Coronary artery (tissue), 2 donors: ENCODE measurements around the gene FBXW10B.
"Not testable (repeated sequence)": the region's sequence is repeated elsewhere in the genome, so short reads cannot be mapped to it uniquely, and the experiment has no call there.

Source experiments
- DNase-seq: peaks from one replicate; pipeline ENCODE4 v3.0.0-alpha.2; 2017; ENCODE audit warnings: low spot score
- H3K27ac ChIP-seq, 2 donors: fragments of 200-600 bp; sonication (generic); one replicate each; pipeline ENCODE4 v1.5.1; 2016 to 2019
- H3K4me3 ChIP-seq: fragments of 200-600 bp; sonication (generic); 2 replicates; pipeline ENCODE4 v1.5.1; 2016; ENCODE audit warnings: mild to moderate bottlenecking, moderate library complexity
- TF ChIP-seq, protein P1 (sequence below): fragments of 200-600 bp; sonication (generic); IDR thresholded peaks from one replicate; pipeline ENCODE4 v1.5.1; 2019; ENCODE audit warnings: antibody characterized with exemption

The FBXW10B gene

DNA sequence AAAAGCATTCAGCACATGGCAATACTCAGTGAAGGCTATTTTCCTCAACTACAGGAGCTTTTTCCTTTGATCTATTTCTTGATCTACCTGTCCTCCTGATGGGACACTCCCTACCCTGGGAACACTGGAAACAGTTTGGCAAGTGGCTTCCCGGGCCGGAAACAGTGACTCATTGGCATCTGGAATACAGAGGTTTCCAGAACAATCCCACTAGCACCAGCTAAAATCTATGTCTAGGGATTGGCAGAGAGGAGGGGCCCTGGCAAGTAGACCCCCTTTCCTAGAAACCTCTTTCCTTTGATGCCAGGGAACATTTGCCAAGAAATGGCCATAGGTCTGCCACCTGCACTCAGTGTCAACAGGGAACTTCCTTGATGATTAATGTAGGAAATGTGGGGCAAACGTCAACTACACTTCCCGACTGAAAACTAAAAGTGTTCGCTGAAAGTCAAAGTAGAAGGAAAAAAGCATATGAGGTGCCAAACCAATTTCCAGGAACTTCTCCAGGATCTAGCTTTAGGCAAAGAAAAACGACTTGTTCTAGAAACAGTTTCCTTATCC lies 30.4 kb upstream of the FBXW10B start:
- H3K27ac ChIP-seq: peak overlapping the region; percentile 32 to 67
- TF ChIP-seq, protein P1, sequence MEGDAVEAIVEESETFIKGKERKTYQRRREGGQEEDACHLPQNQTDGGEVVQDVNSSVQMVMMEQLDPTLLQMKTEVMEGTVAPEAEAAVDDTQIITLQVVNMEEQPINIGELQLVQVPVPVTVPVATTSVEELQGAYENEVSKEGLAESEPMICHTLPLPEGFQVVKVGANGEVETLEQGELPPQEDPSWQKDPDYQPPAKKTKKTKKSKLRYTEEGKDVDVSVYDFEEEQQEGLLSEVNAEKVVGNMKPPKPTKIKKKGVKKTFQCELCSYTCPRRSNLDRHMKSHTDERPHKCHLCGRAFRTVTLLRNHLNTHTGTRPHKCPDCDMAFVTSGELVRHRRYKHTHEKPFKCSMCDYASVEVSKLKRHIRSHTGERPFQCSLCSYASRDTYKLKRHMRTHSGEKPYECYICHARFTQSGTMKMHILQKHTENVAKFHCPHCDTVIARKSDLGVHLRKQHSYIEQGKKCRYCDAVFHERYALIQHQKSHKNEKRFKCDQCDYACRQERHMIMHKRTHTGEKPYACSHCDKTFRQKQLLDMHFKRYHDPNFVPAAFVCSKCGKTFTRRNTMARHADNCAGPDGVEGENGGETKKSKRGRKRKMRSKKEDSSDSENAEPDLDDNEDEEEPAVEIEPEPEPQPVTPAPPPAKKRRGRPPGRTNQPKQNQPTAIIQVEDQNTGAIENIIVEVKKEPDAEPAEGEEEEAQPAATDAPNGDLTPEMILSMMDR: no peak
- peak overlapping the region; percentile 74 for H3K4me3 ChIP-seq
- DNase-seq: peak; percentile 79

GRCh38 chr17:15648386-15648785 lies 28.9 kb upstream of the FBXW10B start:
- Histone ChIP-seq H3K27ac (no peak overlapping the region), H3K4me3 (no peak overlapping the region)
- no peak for DNase-seq
- TF ChIP-seq, protein P1: no peak

- not testable (repeated sequence) for DNase-seq, H3K4me3 ChIP-seq
- H3K27ac ChIP-seq: peak overlapping the region in 1 of 2 donors; percentile 25
Observed at GRCh38 chr17:15645942-15646312, 26.4 kb upstream of the FBXW10B start.

DNA sequence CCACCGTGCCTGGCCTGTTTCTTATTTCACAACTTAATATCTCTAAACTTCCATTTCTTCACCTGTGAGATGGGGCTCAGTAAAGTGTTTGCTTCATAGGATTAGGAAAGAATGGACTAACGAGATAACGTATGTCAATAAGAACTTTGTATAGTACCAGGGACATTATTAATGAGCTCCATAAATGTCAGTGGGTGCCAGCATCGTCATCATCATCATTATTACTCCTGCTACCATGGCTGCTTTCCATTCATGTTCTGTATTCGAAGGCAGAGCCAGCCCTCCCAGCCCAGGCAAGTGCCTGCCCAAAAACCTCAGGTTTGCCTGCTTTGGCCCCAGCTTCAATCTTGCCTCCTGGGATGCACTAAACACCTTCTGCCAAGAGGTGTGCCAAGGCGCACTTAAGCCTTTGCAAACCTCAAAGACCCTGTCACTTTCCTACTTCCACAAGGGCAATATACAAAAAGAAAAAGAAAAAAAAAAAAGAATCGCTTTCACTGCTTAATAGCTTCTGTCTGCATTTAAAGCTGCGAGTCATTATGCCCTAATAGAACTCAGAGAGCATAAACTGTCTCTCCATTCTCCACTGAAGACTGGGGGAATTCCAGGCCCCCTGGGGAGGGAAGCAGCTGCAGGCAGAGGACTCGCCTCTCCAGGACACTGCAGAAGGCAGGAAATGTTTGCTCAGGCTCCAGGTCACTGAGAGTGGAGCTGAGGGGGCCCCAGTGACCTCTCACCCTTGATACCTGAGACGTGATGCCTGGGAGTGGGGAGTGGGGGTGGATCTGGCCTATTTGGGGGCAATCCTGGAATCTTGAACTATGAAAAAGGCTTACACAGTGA lies 25.8 kb upstream of the FBXW10B start:
- H3K27ac ChIP-seq: peak overlapping the region in 1 of 2 donors; percentile 25
- H3K4me3 ChIP-seq, DNase-seq: not testable (repeated sequence)

GRCh38 chr17:15642505-15643251 lies 23.2 kb upstream of the FBXW10B start:
- DNase-seq, H3K4me3 ChIP-seq: not testable (repeated sequence)
- H3K27ac ChIP-seq: peak overlapping the region in 1 of 2 donors; percentile 54

DNA sequence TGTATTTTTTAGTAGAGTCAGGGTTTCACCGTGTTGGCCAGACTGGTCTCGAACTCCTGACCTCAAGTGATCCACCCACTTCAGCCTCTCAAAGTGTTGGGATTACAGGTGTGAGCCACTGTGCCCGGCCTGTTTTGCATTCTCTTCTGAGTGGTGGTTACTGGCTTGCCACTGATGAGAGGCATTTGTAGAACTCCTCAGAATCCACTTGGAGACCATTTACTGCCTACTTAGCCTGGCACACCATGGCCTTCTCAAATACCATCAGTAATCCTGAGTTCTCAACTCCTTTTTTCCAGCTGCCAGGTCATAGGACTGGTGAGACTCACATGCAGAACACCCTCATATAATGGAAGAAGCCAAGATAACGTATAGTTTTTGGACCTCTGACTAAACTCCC lies 22.5 kb upstream of the FBXW10B start:
- not testable (repeated sequence) for DNase-seq, H3K4me3 ChIP-seq
- H3K27ac ChIP-seq: peak overlapping the region in 1 of 2 donors; percentile 3

GRCh38 chr17:15630930-15631453 lies 11.5 kb upstream of the FBXW10B start:
- H3K27ac ChIP-seq, H3K4me3 ChIP-seq, DNase-seq: not testable (repeated sequence)

DNA sequence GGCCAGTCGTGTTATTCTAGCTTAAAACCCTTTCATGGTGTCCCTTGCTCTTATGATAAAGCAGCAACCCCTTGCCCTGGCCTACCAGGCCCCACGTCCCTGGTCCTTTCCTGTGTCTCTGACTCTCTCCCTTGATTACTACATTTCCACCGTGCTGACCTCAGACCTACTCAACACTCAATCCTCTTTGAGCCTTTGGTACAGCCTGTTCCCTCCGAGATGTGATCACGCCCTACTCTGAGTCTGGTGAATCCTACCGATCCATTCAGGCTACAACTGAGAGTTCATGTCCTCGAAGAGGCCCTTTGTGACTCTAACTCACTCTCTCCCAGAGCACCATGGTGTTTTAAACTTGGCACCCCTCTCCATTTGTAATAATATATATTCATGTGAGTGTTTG lies 10.5 kb upstream of the FBXW10B start:
- not testable (repeated sequence) for H3K4me3 ChIP-seq, DNase-seq, H3K27ac ChIP-seq

DNA sequence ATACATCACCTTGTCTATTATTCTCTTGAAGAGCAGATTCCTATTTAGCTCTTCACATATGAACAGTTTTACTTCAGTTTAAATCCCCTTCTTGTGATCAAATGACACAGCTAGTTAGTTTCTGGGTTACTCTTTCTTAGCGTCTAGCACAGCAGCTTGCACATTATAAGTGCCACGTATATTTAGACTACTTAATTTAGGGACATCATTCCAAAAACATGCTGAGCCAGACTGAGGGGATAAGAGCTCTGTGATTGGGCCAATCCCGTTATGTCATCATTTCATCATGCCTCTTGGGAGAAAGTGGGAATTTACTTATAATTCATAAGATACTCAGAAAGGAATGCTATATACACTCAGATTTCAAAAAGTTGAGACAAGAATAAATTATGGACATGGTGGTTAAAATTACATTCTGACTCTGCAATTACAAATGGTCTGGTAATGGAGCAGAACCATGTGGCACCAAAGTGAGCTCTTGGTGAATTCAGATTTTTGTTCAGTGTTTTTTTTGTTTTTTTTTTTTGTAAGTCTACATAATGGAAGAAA lies 4.2 kb upstream of the FBXW10B start:
- DNase-seq, H3K4me3 ChIP-seq, H3K27ac ChIP-seq: not testable (repeated sequence)

DNA sequence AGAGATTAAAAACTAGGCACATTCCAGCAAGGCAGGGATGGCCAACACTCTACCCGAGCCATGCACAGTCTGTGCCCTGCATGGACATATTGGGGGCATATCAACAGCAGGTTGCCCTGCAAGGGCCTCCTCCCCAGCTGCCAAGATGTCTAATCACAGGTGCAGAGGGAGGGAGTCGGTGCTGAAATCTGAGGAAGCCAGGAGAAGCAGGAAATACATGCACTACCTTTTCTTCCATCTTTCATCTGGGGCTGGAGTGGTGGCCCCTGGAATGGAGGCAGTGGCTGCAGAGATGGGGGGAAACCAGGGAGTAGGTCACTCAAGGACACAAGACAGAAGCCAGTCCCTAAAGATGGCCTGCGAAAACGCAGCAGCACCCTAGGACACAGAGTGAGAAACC lies 3.8 kb upstream of the FBXW10B start:
- not testable (repeated sequence) for H3K4me3 ChIP-seq, H3K27ac ChIP-seq, DNase-seq

DNA sequence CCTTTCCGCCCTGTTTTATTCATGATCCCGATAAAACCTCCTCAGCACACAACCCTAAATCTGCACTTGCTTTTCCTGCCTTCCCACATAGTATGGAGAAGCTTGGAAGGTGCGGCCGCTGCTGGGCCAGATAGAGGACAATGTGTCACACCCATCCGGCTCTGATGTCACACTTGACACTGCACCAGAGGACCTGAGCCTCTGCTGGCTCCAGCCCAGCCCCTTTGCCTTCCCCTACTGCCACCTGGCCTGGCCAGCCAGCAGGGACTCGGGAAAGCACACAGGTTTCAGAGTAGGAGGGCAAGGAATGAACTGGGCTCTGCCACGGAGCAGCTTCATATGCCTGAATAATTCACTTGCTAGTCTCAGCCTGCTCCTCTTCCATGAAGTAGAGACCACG lies 2.6 kb upstream of the FBXW10B start:
- H3K4me3 ChIP-seq, DNase-seq, H3K27ac ChIP-seq: not testable (repeated sequence)

GRCh38 chr17:15616828-15617227 lies 2.7 kb downstream of the FBXW10B start:
- H3K27ac ChIP-seq, DNase-seq, H3K4me3 ChIP-seq: not testable (repeated sequence)

DNA sequence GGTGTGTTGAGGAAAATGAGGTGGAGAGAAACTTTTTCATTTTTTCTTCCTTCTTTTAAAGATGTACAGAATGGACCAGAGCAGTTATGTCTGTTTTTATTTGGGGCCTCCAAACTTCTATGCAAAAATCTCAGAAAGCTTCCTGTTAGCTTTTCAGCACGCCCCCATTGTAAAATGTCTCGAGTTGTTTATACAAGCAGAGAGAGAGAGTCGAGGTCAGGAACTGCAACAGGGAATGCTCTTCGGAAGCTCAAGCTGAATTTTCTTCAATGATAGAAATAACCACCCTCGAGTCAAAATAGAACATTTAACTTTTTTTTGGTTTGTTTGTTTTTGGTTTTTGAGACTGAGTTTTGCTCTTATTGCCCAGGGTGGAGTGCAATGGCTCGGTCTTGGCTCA lies 3.7 kb downstream of the FBXW10B start:
- H3K4me3 ChIP-seq, H3K27ac ChIP-seq, DNase-seq: not testable (repeated sequence)

- H3K4me3 ChIP-seq, DNase-seq, H3K27ac ChIP-seq: not testable (repeated sequence)
Observed at GRCh38 chr17:15613111-15613510, 6.4 kb downstream of the FBXW10B start.

DNA sequence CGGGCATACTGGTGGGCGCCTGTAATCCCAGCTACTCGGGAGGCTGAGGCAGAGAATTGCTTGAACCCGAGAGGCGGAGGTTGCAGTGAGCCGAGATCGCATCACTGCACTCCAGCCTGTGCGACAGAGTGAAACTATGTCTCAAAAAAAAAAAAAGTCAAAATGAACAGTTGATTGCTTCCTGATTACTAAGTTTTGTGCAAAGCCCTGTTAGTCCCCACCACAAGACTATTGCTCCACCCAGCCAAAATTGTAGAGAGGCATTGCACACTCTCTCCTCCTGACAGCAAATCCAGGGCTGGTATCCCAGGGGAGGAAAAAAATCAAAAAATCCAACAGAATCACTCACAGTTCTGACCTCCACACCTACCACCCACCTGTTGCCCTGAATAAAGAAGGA lies 26.5 kb downstream of the FBXW10B start:
- not testable (repeated sequence) for DNase-seq, H3K4me3 ChIP-seq, H3K27ac ChIP-seq

DNA sequence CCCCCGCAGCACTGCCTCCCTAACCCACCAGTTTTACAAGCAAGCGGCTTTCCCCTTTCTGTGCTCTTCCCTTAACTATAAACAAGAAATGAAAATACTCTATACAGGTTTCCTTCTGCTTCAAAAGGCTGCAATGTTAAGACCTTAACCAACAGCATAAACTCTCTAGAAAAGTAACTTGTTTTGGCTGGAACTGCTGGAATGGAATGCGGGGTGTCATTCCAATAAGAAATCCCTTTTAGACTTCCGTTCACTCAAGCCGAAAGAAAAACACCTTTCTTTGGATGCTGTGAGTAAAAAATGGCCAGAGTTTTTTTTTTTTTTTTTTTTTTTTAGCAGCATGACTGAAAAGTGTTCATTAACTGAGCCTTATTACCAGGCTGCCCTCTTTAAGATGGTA lies 27.5 kb downstream of the FBXW10B start:
- H3K4me3 ChIP-seq, DNase-seq: not testable (repeated sequence)

More for the DNA sequence above, 27.5 kb downstream of the FBXW10B start:
- H3K27ac ChIP-seq: not testable (repeated sequence)
